Nasal cavity respiratory epithelium epithelial cell of viscerocranial mucosa (primary cell): ENCODE results near the gene NOD1. TPM values are rescaled to one million over a fixed set of nuclear protein-coding genes. Genes with fewer than 3 reads are reported as not detected.

Source experiments
- total RNA-seq: library from RNA; depleted of rRNA; stranded (reverse); fragments of >200 nt; gene quantifications from 2 replicates; pipeline ENCODE4 v1.2.3, GENCODE V29; 2014

Gene NOD1, protein sequence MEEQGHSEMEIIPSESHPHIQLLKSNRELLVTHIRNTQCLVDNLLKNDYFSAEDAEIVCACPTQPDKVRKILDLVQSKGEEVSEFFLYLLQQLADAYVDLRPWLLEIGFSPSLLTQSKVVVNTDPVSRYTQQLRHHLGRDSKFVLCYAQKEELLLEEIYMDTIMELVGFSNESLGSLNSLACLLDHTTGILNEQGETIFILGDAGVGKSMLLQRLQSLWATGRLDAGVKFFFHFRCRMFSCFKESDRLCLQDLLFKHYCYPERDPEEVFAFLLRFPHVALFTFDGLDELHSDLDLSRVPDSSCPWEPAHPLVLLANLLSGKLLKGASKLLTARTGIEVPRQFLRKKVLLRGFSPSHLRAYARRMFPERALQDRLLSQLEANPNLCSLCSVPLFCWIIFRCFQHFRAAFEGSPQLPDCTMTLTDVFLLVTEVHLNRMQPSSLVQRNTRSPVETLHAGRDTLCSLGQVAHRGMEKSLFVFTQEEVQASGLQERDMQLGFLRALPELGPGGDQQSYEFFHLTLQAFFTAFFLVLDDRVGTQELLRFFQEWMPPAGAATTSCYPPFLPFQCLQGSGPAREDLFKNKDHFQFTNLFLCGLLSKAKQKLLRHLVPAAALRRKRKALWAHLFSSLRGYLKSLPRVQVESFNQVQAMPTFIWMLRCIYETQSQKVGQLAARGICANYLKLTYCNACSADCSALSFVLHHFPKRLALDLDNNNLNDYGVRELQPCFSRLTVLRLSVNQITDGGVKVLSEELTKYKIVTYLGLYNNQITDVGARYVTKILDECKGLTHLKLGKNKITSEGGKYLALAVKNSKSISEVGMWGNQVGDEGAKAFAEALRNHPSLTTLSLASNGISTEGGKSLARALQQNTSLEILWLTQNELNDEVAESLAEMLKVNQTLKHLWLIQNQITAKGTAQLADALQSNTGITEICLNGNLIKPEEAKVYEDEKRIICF
- total RNA-seq = 2.7 and 7.8 TPM in 2 replicates

DNA sequence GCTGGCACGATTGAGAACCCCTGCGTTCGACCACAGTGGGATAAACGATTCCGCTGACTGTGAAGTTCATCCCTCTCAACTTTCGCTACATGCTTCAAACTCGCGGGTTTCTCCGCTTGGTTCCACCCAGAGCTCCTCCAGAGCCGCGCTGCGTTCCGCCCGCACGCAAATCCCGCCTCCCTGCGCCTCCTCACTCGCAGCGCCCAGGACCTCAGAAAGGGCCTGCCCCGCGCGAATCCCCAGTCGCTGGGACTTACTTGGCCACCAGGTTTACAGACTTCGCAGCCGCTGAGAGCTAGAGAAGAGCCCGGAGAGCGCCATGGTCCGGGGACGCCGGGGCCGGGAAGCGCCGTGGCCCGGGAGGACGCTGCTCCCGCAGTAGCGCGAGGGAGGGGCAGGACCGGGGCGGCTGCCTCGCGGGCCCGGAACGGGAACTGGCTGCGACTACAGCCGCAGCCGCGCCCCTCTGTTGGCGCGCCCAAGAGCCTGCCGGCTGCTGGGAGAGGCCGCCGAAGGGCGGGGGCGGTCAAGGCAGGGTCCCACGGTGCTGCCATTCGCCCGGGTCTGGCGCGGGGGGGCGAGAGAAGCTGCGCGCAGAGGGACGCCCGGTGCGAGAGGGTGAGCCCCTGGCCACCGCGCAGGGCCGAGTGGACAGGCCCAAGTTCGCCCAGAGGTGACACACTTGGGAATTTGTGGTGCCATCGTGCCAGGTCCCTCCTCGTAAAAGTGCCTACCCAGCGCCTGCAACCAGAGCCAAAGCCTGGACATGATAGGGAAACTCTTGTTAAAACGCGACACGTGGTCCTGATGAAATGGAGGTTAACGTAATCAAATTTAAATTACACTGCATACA is at the start of gene NOD1:
TSS of gene NOD1 (minus strand) at position 436 of the 853 bp plus-strand sequence. CDS start 21,863 bp downstream, outside the sequence.

DNA sequence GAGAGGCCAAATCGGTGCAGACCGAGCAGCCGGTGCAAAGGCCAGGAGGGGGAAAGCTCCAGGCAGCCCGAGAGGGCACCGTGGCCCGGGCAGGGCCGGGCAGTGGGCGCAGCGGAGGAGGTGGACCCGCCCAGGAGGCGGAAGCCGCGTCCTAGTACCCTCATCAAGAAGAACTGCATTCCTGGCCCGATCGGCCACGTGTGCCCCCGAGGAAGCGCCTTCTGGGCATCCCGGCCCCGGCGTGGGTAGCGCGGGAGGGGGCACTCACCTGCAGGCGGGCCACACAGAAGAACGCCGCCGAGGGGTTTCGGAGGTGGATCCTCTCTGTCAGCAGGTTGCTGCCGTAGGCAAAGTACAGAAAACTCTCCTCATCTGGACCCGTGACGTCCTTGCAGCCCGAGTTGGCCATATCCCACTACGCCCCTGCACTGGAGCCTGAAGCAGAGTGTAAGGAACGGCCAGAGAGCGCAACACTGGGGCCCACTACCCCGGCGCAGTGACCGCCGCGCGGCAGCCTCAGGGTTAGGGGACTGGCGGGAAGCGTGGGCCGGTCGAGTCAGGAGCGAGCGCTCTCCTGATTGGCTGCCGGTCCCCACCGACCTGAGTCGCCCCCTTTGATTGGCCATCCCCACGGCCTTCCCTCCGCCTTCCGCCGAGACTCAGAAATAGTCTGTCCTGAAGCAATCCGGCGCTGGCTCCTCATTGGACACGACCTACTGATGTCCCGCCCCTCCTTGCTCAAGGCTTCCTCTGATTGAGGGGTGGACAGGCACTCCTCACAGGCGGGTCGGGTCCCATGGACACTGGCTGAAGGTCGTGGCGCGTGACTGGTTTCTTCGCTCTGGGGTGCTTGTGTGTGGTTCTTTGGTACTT is 26.0 kb upstream of the NOD1 start, which contains the start of gene GGCT:
TSS of gene GGCT (minus strand) at position 529 of the 873 bp plus-strand sequence. CDS start at position 409, 120 bp downstream.

Other genes starting within 250 kb of the NOD1 start
- 21.9 and 31.3 TPM in 2 replicates for gene ZNRF2, start 194.2 kb downstream of the NOD1 start, total RNA-seq
- 70.3 and 74.5 TPM in 2 replicates for gene GGCT, start 26.0 kb upstream of the NOD1 start, total RNA-seq
- 361 and 457 TPM in 2 replicates for gene GARS1, start 116.1 kb upstream of the NOD1 start, total RNA-seq
- gene CRHR2, start 203.7 kb upstream of the NOD1 start, total RNA-seq = not detected in 2 replicates